Activated CD4-positive, alpha-beta T cell treated with anti-CD3 and anti-CD28 coated beads for 48 hours (primary cell): ENCODE results near the gene HYOU1.
A peak's percentile ranks its signal among the peaks of the same experiment; 100 is the strongest.
"Not testable (repeated sequence)": the region's sequence is repeated elsewhere in the genome, so short reads cannot be mapped to it uniquely, and the experiment has no call there.

ENCODE experiments used
- DNase-seq: peaks from one replicate; pipeline ENCODE4 v3.0.0-alpha.2; 2020

HYOU1 gene

DNA sequence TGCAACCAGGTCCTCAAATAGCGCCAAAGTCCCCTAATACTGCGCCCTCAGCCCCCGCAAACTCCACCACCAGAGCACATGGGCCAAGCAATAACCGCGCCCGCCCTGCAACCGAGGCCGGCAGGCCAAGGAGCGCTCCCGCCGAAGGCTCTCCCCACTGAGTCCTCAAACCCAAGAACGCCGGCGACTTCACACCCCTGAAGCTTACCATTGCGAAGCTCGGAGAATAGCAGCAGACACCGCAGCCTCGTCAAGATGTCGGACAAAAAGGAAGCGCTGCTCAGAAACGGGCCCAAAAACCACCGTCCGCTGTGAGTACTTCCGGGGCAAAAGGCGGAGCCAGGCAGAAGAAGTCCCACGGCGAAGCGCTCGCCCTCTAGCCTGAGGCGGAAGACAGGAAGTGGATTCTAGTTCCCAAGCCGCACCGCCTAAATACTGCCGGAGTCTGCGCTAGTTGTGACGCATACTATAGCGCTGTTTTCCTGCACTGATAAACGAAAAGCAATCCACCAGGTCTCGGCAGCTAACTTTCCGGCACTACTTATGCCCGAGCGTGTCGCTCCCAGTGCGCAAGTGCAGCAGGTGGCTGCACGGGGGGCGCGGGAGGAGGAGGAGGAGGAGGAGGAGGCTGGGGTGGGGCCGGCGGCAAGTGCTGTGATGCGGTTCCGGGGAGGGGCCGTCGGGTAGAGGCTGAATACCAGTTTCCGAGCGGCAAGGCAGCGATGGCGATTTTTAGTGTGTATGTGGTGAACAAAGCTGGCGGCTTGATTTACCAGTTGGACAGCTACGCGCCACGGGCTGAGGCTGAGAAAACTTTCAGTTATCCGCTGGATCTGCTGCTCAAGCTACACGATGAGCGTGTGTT, 38.7 kb downstream of the HYOU1 start, which contains the start of the genes RPS25 and TRAPPC4:
Gene RPS25 (minus strand): TSS at position 270 of the 865 bp plus-strand sequence. CDS start 59 bp downstream, at position 211.
Gene TRAPPC4 (plus strand): TSS at position 693 of the 865 bp plus-strand sequence. CDS start 30 bp downstream, at position 723.
- DNase-seq: peak; percentile 97

DNA sequence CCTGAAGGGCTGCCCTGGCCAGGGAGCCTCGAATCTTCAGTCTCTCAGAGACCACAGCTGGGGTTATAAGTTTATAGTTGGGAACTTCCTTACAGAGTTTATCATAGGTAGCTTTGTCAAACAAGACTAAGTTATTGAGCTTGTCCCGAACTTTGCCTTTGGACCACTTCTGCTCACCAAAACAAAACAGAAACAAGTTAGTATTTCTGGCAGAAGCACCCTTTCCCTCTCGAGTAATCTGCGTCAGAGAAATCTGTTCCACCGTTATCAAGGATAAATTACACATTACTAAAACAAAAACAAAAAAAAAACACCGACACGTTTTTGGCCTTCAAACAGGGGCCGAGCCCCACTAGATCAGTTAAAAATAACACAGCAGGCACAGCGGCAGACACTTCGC, 39.6 kb downstream of the HYOU1 start:
- DNase-seq: not testable (repeated sequence)

DNA sequence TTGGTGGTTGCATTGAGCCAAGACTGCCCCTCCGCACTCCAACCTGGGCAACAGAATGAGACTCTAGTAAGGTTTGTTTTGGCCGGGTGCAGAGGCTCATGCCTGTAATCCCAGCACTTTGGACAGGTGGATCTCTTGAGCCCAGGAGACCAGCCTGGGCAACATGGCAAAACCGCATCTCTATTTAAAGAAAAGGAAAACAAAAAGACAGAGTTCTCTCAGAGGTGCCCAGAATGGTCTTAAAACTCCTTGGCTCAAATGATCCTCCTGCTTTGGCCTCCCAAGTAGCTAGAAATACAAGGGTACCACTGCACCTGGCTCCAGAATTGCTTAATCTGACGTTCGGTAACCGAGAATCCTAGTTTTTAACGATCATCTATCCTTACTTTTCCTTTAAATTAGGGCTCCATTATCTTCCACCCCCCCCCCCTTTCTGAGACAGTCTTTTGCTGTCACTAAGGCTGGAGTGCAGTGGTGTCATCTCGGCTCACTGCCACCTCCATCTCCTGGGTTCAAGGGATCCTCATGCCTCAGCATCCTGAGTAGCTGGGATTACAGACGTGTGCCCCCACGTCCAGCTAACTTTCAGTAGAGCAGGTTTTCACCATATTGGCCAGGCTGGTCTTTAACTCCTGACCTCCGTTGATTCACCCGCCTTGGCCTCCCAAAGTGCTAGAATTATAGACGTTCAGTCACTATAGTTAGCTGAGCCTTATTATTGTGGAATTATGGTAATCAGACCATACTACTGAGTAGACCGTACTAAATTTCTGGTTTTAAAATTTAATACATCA, 40.6 kb downstream of the HYOU1 start:
- DNase-seq: no peak

DNA sequence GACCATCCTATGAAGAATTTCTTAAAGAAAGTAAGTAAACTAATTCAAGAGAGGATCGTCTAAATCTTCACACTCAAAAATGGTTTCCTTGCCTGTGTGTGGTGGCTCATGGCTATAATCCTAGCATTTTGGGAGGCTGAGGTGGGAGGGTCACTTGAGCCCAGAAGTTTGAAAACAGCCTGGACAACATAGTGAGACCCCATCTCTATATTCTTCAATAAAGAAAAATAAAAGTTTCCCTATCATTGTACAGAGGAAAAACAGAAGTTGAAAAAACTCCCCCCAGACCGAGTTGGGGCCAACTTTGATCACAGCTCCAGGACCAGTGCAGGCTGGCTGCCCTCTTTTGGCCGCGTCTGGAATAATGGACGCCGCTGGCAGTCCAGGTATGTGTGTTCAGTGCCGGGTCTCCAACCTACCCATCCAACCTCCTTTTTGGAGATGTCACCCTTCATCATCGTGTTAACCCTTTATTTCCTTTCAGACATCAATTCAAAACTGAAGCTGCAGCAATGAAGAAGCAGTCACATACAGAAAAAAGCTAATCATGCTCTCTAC, 41.9 kb downstream of the HYOU1 start:
- DNase-seq: no peak

DNA sequence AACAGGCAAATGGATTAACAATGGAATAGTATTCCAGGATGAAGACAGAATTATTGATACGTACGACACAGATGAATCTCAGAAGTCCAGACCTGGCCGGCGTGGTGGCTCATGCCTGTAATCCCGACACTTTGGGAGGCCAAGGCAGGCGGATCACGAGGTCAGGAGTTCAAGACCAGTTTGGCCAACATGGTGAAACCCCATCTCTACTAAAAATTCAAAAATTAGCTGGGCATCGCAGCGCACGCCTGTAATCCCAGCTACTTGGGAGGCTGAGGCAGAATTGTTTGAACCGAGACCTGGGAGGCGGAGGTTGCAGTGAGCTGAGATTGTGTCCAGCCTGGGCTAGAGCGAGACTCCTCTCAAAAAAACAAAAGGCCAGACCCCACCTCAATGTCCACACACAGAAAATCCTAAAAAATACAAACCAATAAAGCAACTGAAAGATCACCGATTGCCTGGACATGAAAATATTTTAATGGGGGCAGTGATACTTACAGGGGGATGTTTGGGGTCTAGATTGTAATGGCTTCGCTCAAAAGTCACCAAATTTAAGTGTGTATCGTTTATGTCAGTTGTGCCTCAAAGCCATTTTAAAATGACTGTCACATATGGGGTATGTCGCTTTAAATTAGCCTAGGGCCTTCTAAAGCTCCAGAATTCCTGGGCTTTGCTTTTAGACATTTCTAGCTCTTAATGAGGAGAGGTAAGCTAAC, 42.6 kb downstream of the HYOU1 start:
- no peak for DNase-seq

DNA sequence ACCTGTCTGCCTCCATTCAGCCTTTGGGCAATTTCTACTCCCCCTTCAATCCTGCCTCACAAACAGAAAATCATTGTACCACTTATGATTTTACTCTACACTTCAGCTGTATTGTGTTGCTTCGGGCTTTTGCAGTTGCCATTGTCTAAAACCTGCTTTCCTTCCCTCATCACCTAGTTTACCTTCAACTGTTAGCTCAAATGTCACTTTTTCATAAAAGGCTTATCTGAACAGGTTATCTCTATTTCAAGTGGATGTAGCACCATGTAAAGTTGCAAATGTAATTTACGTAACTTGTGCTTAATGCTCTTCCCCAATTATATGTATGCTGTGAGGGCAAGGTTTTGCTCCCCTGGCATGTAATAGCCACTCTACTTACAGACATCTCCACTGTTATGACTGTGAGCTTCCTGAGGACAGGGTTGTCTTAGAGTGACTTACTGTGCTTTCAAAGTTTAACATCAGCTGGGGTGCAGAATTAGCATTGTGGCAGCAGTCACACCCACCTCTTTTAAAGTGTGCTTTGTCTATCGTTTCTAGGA, 44.3 kb downstream of the HYOU1 start:
- DNase-seq: no peak

DNA sequence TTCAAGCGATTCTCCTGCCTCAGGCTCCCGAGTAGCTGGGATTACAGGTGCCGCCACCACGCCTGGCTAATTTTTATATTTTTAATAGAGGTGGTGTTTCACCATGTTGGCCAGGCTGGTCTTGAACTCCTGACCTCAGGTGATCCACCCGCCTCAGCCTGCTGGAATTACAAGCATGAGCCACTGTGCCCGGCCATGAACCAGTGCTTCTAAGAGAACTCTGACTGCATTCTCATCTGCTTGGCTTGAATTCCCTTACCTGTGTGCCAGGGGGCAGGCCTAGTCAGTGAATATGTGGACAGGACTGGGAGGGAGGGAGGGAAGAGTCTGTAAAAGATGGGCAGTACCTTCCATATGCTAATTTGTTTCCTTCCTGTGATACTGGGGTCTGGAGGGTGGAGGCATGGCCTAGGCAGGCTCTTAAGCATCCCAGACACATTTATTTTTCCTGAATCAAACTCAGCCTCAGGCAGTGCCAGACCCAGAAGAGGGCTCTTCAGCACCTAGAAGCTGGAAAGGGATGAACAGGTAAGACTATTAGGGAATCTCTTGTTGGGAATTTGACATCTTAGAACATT, 45.4 kb downstream of the HYOU1 start:
- DNase-seq: no peak

DNA sequence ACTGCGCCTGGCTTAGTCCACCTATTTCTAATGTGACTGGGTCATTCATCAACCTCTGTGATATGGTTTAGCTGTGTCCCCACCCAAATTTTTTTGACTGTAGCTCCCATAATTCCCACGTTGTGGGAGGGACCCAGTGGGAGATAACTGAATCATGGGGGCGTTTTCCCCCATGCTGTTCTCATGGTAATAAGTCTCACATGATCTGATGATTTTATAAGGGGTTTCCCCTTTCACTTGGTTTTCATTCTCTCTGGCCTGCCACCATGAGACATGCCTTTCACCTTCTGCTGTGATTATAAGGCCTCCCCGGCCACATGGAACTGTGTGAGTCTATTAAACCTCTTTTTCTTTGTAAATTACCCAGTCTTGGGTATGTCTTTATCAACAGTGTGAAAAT, 50.3 kb downstream of the HYOU1 start:
- DNase-seq: no peak

DNA sequence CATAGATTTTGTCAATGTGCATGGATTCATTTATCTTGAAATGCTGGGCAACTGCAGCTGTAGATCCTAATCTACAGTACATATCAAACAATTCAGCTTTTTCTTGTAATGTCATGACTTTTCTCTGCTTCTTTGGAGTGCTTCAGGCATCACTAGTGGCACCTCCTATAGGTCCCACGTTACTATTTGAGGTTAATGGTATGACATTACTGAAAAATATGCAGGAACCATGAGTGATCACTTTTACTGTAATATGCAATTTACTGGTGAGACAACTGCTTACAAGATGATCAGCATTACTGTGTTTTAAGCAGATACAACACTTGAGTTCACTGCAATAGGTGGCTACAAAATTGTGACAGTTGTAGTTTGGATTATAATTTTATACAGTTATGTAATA, 56.1 kb downstream of the HYOU1 start:
- no peak for DNase-seq

DNA sequence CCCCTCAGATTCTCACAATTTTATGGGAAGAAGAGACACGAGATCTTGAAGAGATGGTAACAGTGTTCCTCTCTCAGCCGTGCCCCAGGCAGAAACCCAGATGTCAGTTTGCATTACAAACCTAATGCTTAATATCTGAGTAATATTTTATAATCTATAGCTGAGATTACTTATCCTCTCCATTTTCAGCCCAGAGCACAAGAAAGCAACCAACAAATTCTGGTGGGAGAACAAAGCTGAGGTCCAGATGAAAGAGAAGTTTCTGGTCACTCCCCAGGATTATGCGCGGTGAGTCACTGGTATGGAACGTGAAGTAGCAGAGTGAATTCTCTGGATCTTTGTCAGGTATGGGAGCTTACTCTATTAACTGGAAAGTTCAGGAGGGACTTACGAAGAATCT, 58.2 kb downstream of the HYOU1 start:
- no peak for DNase-seq

DNA sequence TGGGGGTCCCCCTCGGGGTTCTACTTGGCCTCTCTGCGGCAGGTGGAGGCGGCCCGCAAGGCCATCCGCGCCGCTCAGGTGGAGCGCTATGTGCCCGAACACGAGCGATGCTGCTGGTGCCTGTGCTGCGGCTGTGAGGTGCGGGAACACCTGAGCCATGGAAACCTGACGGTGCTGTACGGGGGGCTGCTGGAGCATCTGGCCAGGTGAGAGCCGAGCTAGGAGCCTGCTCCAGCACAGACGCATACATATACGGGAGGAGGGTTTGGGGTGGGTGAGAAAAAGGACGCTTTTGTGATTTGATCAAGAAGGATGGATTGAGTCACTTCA, 58.7 kb downstream of the HYOU1 start:
- DNase-seq: no peak

DNA sequence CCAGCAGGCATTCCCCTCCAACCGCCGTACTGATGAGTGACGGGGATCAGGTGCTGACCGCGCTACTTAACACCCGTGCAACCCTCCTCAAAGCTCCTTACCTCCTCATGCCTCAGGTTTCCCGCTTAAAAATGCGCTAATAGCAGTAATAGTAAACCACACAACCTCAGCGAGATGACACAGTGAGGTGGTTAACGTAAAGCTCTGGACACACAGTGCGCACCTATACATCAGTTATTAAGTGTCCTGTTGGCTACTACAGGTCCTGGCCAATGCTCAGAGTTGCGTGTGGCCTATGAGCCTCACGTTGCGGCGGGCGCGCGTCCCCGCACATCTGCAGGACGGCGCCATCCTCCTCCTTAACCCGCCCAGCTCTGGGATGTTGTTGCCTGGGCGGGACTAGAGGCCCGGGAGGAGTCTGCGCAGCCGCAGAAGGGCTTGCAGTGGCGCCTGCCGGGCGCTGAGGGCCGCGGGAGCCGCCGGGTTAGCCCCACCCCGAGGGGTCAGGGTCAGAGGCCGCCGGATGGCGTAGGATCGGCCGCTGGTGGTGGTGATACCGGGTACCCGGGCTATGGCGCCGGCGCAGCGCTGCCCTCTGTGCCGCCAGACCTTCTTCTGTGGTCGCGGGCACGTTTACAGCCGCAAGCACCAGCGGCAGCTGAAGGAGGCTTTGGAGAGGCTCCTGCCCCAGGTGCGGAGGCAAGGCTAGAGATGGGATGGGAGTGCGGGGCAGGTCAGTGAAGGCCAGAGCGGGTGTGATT, 59.2 kb downstream of the HYOU1 start, which contains the start of gene CENATAC:
Gene CENATAC (plus strand): TSS at position 512 of the 761 bp plus-strand sequence. CDS start 60 bp downstream, at position 572.
- peak; percentile 97 for DNase-seq

DNA sequence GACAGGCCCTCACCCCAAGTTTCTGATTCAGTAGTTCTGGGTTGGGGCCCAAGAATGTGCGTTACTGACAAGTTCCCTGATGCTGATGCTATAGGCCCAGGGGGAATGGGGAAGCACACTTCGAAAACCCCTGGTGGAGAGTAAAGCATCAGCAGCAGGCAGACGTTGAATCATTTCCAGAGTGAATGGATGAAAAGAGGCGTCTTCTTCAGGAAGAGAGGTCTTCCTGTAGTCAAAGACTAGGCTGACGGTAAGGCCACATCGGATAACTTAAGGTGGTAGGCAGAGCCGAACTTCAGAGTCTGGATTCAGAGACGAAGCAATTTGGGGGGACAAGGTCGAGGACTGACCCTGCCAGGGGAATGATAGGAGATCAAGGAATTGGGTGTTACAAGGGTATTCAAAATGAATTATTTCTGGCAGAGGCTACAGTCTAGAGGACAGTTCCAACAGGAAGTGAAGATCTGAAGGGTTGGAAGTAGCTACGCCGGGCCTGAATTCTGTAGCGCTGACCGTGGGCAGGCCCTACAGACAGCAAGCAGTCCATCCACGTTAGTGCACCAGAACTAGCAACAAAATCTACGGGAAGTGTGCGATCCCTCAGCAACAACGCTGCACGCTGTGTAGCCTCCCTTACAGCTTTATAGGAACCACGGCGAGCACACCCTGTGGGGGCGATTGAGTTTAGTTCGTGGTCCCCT, 59.9 kb downstream of the HYOU1 start:
- DNase-seq: peak; percentile 69
